ENCODE data around the gene B3GAT1.
"Not testable (repeated sequence)": the region's sequence is repeated elsewhere in the genome, so short reads cannot be mapped to it uniquely, and the experiment has no call there.

The B3GAT1 gene

DNA sequence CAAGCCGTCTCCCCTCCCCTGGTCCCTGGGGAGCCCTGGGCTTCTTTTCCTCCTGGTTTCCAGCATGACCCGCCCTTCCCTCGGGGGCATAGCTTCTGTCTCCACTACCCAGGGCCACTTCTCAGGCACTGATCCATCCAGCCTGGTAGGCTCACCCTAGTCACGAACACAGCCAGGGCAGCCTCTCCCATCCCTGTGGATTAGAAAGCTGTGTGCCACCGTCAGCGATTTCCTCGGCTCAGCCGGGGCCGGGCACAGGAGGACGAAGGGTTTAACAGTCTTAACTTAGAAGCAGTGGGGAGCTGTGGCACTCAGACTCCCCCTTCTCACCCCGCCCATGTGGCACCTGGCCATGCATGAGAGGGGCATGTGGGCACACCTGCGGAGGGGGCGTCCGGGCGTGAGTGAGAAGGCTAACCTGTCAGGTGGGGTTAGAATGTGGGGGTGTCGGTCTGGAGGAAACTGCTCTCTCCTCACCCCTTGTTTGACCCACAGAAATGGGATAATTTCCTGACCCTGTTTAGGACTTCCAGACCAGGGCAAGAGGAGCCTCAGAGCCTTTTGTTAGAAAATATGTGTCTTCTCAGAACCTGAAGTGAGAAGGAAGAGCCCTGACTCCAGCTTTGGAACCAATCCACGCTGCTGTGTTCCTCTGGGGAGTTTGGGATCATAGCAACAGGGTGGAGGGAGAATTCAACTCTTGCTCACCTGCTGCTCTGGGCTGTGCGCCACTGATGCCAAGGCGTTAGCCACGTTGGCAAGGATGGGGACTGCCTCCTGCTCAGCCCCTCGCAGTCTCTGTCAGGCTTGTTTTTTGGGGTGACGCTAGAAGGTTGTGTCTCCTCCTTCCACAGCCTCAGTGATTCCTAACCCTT lies 65.7 kb downstream of the B3GAT1 start:
- TF ChIP-seq ZNF274 (IDR thresholded peaks at IDR 0.05; ENCODE audit: low read depth, low read length) = no peak
- no peak overlapping the region for H3K4me3 ChIP-seq (ENCODE audit: low read length)

DNA sequence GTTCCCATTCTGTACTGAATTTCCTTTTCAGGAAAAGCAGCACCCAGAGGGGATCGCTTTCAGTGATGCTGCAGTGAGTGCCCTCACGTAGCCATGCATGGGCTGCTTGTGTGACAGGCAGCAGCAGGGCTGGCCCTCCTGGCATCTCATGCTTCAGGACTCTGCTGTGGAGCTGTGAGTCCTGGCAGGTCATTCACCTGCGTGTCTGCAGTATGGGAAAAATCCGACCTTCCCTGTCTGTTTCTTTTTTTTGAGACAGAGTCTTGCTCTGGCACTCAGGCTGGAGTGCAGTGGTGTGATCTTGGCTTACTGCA lies 66.8 kb downstream of the B3GAT1 start:
- H3K4me3 ChIP-seq (ENCODE audit: low read length) = no peak overlapping the region
- TF ChIP-seq ZNF274 (IDR thresholded peaks at IDR 0.05; ENCODE audit: low read depth, low read length) = no peak

DNA sequence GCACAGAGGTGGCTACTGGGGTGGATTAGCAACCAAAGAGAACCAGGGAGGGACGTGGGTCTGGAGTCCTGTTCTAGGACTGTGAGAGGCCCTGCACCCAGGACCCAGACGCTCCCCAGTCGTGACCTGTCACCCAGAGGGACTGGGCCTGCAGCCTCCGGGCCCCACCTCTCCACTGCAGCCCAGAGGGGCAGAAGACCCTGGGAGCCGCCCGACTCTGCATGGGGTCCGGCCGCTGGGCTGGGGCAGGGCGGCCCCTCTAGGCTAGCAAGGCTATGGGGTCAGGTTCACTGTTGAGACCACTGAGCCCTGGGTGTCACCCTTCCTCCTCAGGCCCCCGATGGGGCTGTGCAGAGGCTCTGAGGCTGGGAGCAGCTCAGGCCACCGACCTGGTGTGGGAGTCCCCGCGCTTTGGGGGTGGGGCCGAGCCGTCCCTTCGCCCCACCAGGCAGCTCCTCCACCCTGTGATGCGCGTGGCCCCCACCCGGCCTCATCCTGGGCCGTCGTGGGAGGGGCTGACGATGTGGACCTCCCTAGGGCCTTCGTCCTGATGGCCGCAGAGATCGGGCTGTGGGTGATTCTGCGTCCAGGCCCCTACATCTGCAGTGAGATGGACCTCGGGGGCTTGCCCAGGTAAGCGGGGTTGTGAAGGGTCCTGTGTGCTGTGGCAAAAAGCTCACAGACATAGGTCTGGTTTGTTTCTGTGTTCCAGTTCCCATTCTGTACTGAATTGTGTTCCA lies 67.4 kb downstream of the B3GAT1 start:
- not testable (repeated sequence) for H3K4me3 ChIP-seq (ENCODE audit: low read length)

DNA sequence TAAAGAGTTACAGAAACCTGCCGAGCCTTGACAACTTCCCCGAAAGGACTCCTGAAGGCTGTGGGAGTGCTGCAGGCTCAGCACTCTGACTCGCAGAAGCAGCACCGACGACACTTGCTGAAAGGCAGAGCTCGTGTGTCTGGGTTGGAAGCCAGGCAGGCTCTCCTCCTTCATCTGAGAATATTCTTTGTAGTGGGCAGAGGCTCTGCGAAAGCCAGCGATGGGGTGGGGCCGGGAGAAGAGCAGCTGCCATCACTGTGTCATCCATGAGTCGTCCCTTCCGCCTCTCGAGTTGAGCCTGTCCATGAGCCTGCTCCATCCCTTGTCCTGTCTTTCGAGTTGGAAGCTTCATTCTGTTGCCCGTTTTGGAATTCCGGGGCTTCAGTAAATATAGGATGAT lies 68.4 kb downstream of the B3GAT1 start:
- H3K4me3 ChIP-seq (ENCODE audit: low read length) = no peak overlapping the region
- TF ChIP-seq ZNF274 (IDR thresholded peaks at IDR 0.05; ENCODE audit: low read depth, low read length) = no peak

DNA sequence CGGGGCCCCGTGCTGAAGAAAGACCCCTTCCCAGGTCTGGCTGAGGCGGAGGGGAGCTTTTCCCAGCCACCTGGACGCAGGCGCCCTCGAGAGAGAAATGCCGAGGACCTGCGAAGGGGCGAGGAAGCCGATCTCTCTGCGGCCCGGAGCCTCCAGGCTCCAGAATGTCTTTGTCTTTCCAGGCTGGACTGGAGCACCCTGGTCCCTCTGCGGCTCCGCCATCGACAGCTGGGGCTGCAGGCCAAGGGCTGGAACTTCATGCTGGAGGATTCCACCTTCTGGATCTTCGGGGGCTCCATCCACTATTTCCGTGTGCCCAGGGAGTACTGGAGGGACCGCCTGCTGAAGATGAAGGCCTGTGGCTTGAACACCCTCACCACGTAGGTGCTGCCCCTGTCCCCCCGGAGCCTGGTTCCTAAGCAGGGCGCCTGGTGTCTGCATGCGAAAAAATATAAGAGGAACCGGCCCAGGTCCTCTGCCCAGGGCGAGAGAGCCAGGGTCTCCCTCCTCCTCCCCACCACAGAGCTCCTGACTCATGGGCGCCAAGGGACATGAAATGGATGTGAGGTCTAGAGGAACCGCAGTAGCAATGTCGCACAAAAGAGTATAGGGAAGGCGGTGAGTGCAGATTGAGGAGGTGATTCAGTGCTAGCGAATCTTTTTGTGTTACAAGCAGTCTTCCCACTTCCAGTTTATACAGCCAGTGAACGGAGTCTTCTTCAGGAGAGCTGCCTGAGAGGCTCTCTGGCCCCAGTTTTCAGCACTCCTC lies 69.3 kb downstream of the B3GAT1 start:
- no peak for TF ChIP-seq ZNF274 (IDR thresholded peaks at IDR 0.05; ENCODE audit: low read depth, low read length)
- H3K4me3 ChIP-seq (ENCODE audit: low read length) = no peak overlapping the region

DNA sequence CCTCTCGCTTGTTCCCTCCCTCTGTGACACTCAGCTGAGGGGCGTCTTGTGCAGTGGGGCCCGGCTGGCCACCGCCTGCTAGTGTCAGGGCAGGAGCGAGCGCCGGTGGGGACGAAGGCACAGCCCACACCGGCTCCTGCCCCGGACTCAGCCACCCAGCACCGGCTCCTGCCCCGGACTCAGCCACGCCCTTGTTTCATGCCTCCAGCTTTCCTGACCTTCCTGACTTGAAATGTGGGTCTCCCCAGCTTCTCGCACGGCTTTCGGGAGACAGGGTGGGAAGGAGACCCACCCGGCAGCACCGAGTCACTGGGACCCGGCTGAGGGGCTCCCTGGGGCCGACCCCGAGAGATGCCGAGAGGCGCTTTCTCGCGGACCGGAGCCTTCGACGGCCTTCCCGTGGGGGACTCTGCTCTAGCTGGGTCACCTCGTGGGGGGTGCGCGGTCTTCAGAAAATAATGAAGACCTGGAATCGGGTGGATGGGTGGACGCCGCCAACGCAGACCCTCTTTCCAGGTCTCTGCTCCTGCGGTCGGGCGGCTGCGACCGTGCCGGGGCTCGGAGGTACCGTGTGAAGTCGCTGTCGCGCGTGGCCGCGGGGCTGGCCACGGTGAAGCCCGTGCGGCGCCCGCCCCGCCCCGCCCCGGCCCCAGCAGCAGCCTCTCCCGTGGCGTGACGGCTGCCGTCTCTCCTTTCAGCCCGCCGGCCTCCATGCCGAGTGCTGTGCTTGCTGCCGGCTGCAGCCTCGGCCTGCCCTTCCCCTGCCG lies 70.1 kb downstream of the B3GAT1 start:
- TF ChIP-seq ZNF274 (IDR thresholded peaks at IDR 0.05; ENCODE audit: low read depth, low read length) = no peak
- H3K4me3 ChIP-seq (ENCODE audit: low read length) = no peak overlapping the region

DNA sequence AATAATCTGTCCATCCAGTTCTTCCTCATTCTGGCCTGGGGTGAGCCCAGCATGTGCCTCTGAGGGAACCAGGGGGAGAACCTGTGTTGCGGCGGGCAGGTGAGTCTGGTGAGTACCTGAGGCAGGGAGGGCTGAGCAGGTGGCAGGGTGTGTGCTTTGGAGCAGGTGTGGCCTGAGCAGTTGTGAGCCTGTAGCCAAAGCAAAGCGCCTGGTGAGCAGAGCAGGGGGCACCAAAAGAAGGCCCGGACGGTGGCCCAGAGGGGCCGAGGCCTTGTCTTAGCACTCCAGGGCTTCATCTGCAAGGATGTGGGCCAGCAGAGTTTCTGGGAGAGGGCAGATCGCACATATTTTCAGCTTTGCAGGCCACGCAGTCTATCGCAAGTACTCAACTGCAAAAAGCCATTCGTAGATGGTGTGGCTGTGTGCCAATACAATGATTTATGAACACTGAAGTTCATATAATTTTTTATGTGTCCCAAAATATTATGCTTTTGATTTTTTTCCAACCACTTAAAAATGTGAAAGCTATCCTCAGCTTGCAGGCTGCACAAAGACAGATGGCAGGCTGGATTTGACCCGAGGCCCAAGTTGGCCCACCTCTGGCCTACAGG lies 71.6 kb downstream of the B3GAT1 start:
- no peak for TF ChIP-seq ZNF274 (IDR thresholded peaks at IDR 0.05; ENCODE audit: low read depth, low read length)
- H3K4me3 ChIP-seq (ENCODE audit: low read length) = no peak overlapping the region

DNA sequence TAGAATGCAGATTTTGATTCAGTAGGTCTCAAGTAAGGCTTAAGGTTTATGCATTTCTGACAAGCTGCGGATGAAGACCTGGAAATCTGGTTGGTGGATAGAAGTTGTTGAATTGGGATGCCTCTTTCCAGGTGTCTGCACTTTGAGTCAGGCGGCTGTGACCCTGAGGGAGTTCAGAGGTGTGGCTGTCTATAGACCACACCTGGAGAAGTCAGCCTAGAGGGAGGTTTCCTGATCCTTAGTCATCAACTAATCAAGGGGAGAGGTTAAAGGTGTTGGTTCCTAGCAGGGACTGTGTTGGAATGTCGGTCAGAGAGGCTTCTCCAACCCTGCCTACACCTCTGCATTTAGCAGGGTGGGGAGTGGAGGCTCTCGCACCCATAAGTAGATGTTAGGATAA lies 72.3 kb downstream of the B3GAT1 start:
- TF ChIP-seq ZNF274 (IDR thresholded peaks at IDR 0.05; ENCODE audit: low read depth, low read length) = no peak
- no peak overlapping the region for H3K4me3 ChIP-seq (ENCODE audit: low read length)

DNA sequence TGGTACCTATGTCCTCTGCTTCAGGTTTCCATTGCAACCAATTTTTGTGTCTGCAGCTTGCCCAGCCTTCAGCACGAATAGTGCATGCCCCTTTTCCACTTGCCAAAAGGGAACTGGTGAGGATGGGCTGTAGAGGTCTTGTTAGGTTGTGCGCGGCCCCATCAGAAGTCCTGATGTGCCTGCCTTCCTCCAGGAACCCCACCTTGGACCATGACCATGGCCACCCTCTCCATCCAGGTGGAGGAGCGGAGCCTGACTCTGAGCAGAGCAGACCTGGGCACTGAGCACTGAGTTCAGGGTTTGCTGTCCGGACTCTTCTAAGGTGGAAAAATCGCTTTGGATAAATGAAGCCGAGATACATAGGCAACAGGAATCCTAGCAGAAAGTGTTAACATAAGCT lies 73.4 kb downstream of the B3GAT1 start:
- H3K4me3 ChIP-seq (ENCODE audit: low read length) = no peak overlapping the region
- TF ChIP-seq ZNF274 (IDR thresholded peaks at IDR 0.05; ENCODE audit: low read depth, low read length) = no peak

DNA sequence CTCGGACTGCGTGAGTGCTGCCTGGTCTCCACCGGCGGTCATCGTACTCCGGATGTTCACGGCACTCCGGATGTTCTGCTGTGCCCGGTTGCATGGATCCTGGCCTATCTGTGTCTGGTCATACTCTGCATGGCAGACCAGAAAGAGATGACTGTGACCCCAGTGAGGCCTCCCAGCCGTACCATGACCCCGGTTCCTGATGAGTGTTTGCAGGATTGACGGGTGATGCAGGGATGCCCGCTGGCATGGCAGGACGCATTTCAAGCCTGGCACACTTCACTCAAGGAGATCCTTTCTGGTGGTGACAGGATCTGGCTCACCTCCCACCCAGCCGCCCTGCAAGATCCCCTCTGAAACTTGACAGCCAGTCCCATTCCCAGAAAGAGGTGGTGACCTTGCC lies 74.0 kb downstream of the B3GAT1 start:
- no peak for TF ChIP-seq ZNF274 (IDR thresholded peaks at IDR 0.05; ENCODE audit: low read depth, low read length)

DNA sequence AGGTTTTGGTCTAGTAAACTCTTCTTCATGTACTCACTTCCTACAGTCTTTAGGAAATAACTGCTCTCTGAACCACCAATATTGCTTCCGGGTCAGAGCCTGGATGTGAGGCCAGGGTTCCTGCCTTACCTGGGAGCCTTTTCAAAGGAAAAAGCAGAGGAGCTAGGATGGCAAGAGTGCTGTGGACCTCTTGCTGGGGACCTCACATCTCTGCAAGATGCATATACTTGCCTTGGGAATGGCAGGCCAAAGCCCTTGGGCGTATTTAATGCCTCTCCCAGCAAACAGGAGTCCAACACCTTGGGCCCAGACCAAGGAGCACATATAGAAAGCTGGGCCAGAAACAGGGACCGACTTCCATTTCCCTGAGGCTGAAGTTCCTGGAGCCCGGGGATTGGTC lies 75.0 kb downstream of the B3GAT1 start:
- H3K4me3 ChIP-seq (ENCODE audit: low read length) = no peak overlapping the region
- no peak for TF ChIP-seq ZNF274 (IDR thresholded peaks at IDR 0.05; ENCODE audit: low read depth, low read length)

More for the DNA sequence above, 74.0 kb downstream of the B3GAT1 start:
- H3K4me3 ChIP-seq (ENCODE audit: low read length) = no peak overlapping the region

DNA sequence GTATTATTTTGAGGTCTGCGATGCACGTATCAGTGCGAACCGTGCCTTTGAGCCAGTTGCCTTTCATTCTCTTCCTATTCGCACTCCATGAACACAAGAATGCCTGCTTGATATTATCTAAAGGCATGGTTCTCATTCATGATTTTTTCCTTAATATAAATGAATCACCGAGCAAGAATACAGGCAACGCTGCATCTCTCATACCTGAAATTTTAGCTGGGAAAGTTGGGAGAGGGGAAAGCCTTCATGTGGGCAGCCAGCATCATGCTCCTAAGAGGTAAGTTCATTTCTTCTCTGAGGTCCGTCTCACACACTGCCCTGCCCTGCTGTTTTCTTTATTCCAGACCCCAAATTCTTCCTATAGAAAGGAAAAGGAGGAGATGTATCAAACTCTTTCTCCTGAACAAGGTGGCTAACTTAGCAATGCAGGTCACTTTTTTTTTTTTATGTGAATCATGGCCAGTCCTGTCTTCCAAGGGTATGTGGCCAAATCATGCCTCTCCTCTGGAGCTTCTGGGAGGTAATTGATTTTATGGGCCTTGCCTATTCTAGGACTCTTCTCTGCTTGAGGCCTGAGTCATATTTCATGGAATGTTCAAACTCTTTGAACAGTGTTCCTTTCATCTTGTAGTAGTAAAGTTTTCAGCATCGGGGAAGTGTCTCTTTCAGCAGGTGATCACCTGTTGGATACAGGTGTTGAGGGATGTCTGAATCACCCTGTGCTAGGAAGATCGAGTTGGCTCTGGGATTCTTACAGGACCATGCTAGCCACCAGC lies 77.1 kb downstream of the B3GAT1 start:
- no peak for TF ChIP-seq ZNF274 (IDR thresholded peaks at IDR 0.05; ENCODE audit: low read depth, low read length)
- H3K4me3 ChIP-seq (ENCODE audit: low read length) = no peak overlapping the region

DNA sequence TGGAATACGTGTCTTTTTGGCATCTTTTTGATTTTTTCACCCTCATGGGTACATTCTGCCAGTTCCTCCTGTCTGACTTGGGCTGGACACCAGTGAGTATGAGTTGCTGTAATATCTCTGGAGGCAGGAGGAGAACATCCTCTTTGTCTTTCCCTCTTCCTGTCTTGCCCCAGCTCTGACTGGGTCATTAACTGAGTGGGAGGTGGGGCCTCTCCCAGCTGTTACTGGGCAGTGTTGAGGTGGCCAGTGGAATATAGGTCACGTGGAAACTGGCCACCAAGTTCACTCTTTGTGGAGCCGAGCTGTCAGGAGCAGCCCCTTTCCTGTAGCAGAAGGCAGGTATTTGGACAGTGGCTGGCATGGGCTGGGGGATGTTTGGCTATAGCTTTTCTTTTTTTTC lies 78.1 kb downstream of the B3GAT1 start:
- TF ChIP-seq ZNF274 (IDR thresholded peaks at IDR 0.05; ENCODE audit: low read depth, low read length) = no peak
- no peak overlapping the region for H3K4me3 ChIP-seq (ENCODE audit: low read length)

Measured in GM08714 (cell line).